Measurements from ENCODE around the gene PKNOX2. TPM values are rescaled to one million over a fixed set of nuclear protein-coding genes. Genes with fewer than 3 reads are reported as not detected.

PKNOX2 gene
- total RNA-seq, 6 experiments from 2014 or later: 0.09 to 0.31 (median 0.14) TPM

- TF ChIP-seq POLR2A (IDR thresholded peaks at IDR 0.05): no peak
- TF ChIP-seq, protein P1, sequence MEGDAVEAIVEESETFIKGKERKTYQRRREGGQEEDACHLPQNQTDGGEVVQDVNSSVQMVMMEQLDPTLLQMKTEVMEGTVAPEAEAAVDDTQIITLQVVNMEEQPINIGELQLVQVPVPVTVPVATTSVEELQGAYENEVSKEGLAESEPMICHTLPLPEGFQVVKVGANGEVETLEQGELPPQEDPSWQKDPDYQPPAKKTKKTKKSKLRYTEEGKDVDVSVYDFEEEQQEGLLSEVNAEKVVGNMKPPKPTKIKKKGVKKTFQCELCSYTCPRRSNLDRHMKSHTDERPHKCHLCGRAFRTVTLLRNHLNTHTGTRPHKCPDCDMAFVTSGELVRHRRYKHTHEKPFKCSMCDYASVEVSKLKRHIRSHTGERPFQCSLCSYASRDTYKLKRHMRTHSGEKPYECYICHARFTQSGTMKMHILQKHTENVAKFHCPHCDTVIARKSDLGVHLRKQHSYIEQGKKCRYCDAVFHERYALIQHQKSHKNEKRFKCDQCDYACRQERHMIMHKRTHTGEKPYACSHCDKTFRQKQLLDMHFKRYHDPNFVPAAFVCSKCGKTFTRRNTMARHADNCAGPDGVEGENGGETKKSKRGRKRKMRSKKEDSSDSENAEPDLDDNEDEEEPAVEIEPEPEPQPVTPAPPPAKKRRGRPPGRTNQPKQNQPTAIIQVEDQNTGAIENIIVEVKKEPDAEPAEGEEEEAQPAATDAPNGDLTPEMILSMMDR (IDR thresholded peaks at IDR 0.05): no peak
- H3K9me3 ChIP-seq: no peaks in the 10 kb centered on the region
- no peak overlapping the region for H3K4me3 ChIP-seq
- H3K27me3 ChIP-seq: no peaks in the 10 kb centered on the region
- intact Hi-C loops (cut with DNase I): no loop called here
- no peak for ATAC-seq
- H3K4me1 ChIP-seq: no peaks in the 10 kb centered on the region
- WGBS (ENCODE audit: insufficient coverage, low coverage, low lambda C conversion rate, missing lambda C conversion rate): 60% methylated on average over 3 of the region's 4 CpGs
- DNase-seq: no peak
- no peak overlapping the region for H3K27ac ChIP-seq
- no peaks in the 10 kb centered on the region for H3K36me3 ChIP-seq
Observed at GRCh38 chr11:125175166-125175565, 10.6 kb downstream of the PKNOX2 start.

DNA sequence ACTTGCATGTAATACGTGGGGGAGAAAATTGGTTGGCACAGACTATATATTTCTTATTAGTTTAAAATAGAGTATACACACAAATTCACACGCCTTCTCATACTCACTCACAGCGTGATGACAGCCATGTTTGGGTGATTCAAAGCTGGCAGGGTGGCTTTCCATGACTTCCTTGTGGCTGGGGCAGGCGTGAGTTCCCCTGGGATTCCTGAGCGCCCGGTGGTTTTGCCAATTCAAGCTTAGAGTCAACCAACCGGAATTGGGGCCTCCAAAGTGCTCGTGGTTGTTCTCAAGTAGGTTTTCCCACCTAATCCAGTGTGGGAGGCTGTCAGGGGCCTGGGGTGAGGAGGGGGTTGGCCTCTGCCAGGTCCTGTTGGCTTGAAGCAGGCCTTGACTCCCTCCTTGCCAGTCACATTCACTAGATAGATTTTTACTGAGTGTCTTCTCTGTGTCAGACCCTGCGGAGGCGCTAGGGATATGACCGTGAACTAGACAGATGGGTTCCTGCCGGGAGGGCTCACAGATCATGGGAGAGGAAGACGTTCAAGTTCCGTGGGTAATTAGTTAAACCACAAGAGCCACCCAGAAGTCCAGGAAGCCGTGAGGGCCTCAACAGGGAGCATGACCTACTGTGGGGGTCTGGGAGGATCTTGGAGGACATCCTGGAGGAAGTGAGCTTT, 11.5 kb downstream of the PKNOX2 start:
- WGBS (ENCODE audit: insufficient coverage, low coverage, low lambda C conversion rate, missing lambda C conversion rate): 55% methylated on average over 11 of the region's 15 CpGs
- no peaks in the 10 kb centered on the region for H3K9me3 ChIP-seq
- H3K36me3 ChIP-seq: no peaks in the 10 kb centered on the region
- no peak for DNase-seq
- no peak for TF ChIP-seq POLR2A (IDR thresholded peaks at IDR 0.05)
- TF ChIP-seq, protein P1 (IDR thresholded peaks at IDR 0.05): no peak
- H3K4me1 ChIP-seq: no peaks in the 10 kb centered on the region
- H3K27me3 ChIP-seq: no peaks in the 10 kb centered on the region
- intact Hi-C loops (cut with DNase I): no loop called here
- H3K27ac ChIP-seq: no peak overlapping the region
- ATAC-seq: no peak
- H3K4me3 ChIP-seq: no peak overlapping the region

DNA sequence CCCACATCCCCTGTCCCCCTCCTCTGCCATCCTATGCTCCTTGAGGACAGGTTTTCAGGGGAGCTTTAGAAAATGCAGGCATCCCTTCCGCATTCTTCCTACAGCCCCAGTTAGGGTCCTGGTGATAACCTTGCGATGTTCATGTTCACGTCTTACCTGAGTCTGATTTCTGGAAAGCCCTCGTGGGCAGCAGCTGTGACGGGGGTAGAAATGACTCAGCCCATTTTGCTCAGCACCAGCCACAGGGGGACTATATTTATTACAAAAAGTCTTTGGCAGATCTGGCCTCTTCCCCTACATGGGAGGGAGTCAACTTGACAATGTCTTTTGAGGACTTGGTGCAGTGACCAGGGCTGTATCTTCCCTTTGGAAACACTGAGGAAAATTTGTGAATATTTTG, 12.3 kb downstream of the PKNOX2 start:
- Histone ChIP-seq H3K4me1 (no peaks in the 10 kb centered on the region), H3K27me3 (no peaks in the 10 kb centered on the region), H3K4me3 (no peak overlapping the region), H3K27ac (no peak overlapping the region), H3K36me3 (no peaks in the 10 kb centered on the region), H3K9me3 (no peaks in the 10 kb centered on the region)
- DNase-seq (no peak), ATAC-seq (no peak)
- intact Hi-C loops (cut with DNase I): no loop called here
- 49% methylated on average over 5 of the region's 5 CpGs for WGBS (ENCODE audit: insufficient coverage, low coverage, low lambda C conversion rate, missing lambda C conversion rate)
- TF ChIP-seq, protein P1 (IDR thresholded peaks at IDR 0.05): no peak
- TF ChIP-seq POLR2A (IDR thresholded peaks at IDR 0.05): no peak

GRCh38 chr11:125177543-125177942, 13.0 kb downstream of the PKNOX2 start:
- DNase-seq: no peak
- intact Hi-C loops (cut with DNase I): no loop called here

More at GRCh38 chr11:125177543-125177942, 13.0 kb downstream of the PKNOX2 start:
- TF ChIP-seq POLR2A (IDR thresholded peaks at IDR 0.05): no peak
- TF ChIP-seq, protein P1 (IDR thresholded peaks at IDR 0.05): no peak
- H3K36me3 ChIP-seq: no peaks in the 10 kb centered on the region
- no peaks in the 10 kb centered on the region for H3K27me3 ChIP-seq
- ATAC-seq: no peak
- H3K27ac ChIP-seq: no peak overlapping the region
- WGBS (ENCODE audit: insufficient coverage, low coverage, low lambda C conversion rate, missing lambda C conversion rate): 83% methylated on average over 3 of the region's 3 CpGs
- no peaks in the 10 kb centered on the region for H3K9me3 ChIP-seq
- no peak overlapping the region for H3K4me3 ChIP-seq
- H3K4me1 ChIP-seq: no peaks in the 10 kb centered on the region
